Fibroblast of the aortic adventitia (primary cell): ENCODE data around the gene STRBP. TPM values are rescaled to one million over a fixed set of nuclear protein-coding genes. Genes with fewer than 3 reads are reported as not detected.

Source experiments
- DNase-seq: peaks from one replicate; pipeline ENCODE4 v3.0.0-alpha.2; 2010; ENCODE audit warnings: low read depth
- H3K4me3 ChIP-seq: 2 replicates; pipeline ENCODE4 v1.5.1; 2011; ENCODE audit warnings: low read depth, mild to moderate bottlenecking, control low read depth, low read length, moderate library complexity
- CTCF ChIP-seq: IDR thresholded peaks from 2 replicates; pipeline ENCODE4 v1.5.1; 2011; ENCODE audit warnings: mild to moderate bottlenecking, low read length, control low read depth, inconsistent platforms; ENCODE audit not compliant: insufficient read depth
- total RNA-seq: library from RNA; depleted of rRNA; stranded (reverse); fragments of >200 nt; gene quantifications from 2 replicates; pipeline ENCODE4 v1.2.3, GENCODE V29; 2012; ENCODE audit warnings: low replicate concordance

Gene STRBP
- total RNA-seq, 1 donor: 2.6 TPM

- no peak for DNase-seq
- TF ChIP-seq CTCF: no peak
- H3K4me3 ChIP-seq: no peak overlapping the region
Measured at GRCh38 chr9:123220127-123220526, 48.3 kb downstream of the STRBP start.

GRCh38 chr9:123218831-123219230 lies 49.6 kb downstream of the STRBP start:
- no peak for TF ChIP-seq CTCF

GRCh38 chr9:123217128-123217654 lies 51.2 kb downstream of the STRBP start:
- no peak for TF ChIP-seq CTCF
- DNase-seq: peak; percentile 2
- H3K4me3 ChIP-seq: no peak overlapping the region

More at GRCh38 chr9:123218831-123219230, 49.6 kb downstream of the STRBP start:
- no peak for DNase-seq
- no peak overlapping the region for H3K4me3 ChIP-seq

GRCh38 chr9:123216251-123216797 lies 52.1 kb downstream of the STRBP start:
- no peak for DNase-seq
- TF ChIP-seq CTCF: no peak
- no peak overlapping the region for H3K4me3 ChIP-seq

GRCh38 chr9:123211081-123211480 lies 57.3 kb downstream of the STRBP start:
- no peak for DNase-seq
- no peak for TF ChIP-seq CTCF
- H3K4me3 ChIP-seq: no peak overlapping the region

- no peak for TF ChIP-seq CTCF
- DNase-seq: no peak
- no peak overlapping the region for H3K4me3 ChIP-seq
Measured at GRCh38 chr9:123208626-123209174, 59.7 kb downstream of the STRBP start.
